HepG2 (cell line): ENCODE results near the gene DPEP3. TPM values are rescaled to one million over a fixed set of nuclear protein-coding genes. Genes with fewer than 3 reads are reported as not detected.

Experiments used
- ATAC-seq: fragments of 200-7000 bp; cut with Tn5 transposase; 3 replicates; pipeline ENCODE4 v1.9.1; 2020; ENCODE audit warnings: mild to moderate bottlenecking, moderate library complexity
- BruUV-seq: library from RNA; stranded (reverse); fragments of 400-500 nt; replicated peaks from 2 replicates; lab custom pipeline; 2021; lab: Mats Ljungman, UMichigan
- CTCF ChIA-PET: fragments of 300-600 bp; formaldehyde crosslinking; extraction: SDS; loops from one replicate; lab custom pipeline; 2021; ENCODE audit warnings: low total read pairs, inconsistent platforms, low intra/inter-chr PET ratio; lab: Yijun Ruan, JAX
- POLR2A ChIA-PET: fragments of 350-600 bp; sonication (Branson Sonifier 250); formaldehyde crosslinking; loops from one replicate; lab custom pipeline; 2020; ENCODE audit warnings: antibody characterized with exemption, inconsistent platforms; lab: Yijun Ruan, JAX
- DNase-seq: peaks from one replicate; pipeline ENCODE4 v3.0.0-alpha.2; 2015; ENCODE audit warnings: low spot score
- FAIRE-seq: peaks from 3 replicates; lab custom pipeline; 2011; peaks lifted over from hg19 to GRCh38; lab: Jason Lieb, UNC
- H2AFZ ChIP-seq: one replicate; pipeline ENCODE4 v1.6.1; 2011; ENCODE audit warnings: low read length, inconsistent platforms
- H3K27ac ChIP-seq: fragments of 300-600 bp; 3 replicates; pipeline ENCODE4 v1.8.0; 2011; ENCODE audit warnings: mixed run types, mild to moderate bottlenecking, mixed read lengths, low read length, inconsistent platforms; ENCODE audit not compliant: insufficient read depth; ENCODE audit errors: extremely low read length
- H3K27me3 ChIP-seq, 2 experiments: fragments of 200-600 bp in 1 of 2; 2 replicates in 1 of 2; 3 replicates in 1 of 2; pipeline versions ENCODE4 v1.6.0 to v1.8.0; 2011; ENCODE audit warnings: low read length in 2 of 2, mild to moderate bottlenecking in 2 of 2, moderate library complexity in 2 of 2, inconsistent platforms in 1 of 2; ENCODE audit not compliant: insufficient read depth in 2 of 2, control insufficient read depth in 1 of 2
- H3K36me3 ChIP-seq, 2 experiments: fragments of 200-600 bp in 1 of 2; replicated peaks in 1 of 2; 2 replicates in 1 of 2; 3 replicates in 1 of 2; pipeline versions ENCODE4 v1.5.1 to v1.8.0; 2011; ENCODE audit warnings: low read length in 2 of 2, inconsistent platforms in 1 of 2; ENCODE audit not compliant: insufficient read depth in 2 of 2, control insufficient read depth in 1 of 2
- H3K4me1 ChIP-seq: 2 replicates; pipeline ENCODE4 v1.5.1; 2012; ENCODE audit warnings: low read length, inconsistent platforms; ENCODE audit not compliant: insufficient read depth
- H3K4me2 ChIP-seq: 2 replicates; pipeline ENCODE4 v1.6.0; 2011; ENCODE audit warnings: low read depth, low read length, inconsistent platforms
- H3K4me3 ChIP-seq, 3 experiments: fragments of 200-600 bp in 1 of 3; sonication (generic), shearing (Covaris generic) in 1 of 3; replicated peaks in 1 of 3; 2 replicates each; pipeline ENCODE4 v1.5.1; 2011 to 2016; ENCODE audit warnings: low read length in 3 of 3, inconsistent platforms in 2 of 3, low read depth in 2 of 3, mild to moderate bottlenecking in 2 of 3, control low read depth in 1 of 3, mixed read lengths in 1 of 3; ENCODE audit not compliant: insufficient read depth in 1 of 3
- H3K79me2 ChIP-seq: one replicate; pipeline ENCODE4 v1.6.1; 2011; ENCODE audit warnings: low read length, inconsistent platforms; ENCODE audit not compliant: insufficient read depth
- H3K9ac ChIP-seq: 2 replicates; pipeline ENCODE4 v1.6.0; 2011; ENCODE audit warnings: mild to moderate bottlenecking, low read depth, low read length, inconsistent platforms; ENCODE audit not compliant: insufficient read depth
- H3K9me3 ChIP-seq: 2 replicates; pipeline ENCODE4 v1.5.1; 2012; ENCODE audit warnings: mild to moderate bottlenecking, low read length
- H4K20me1 ChIP-seq: 2 replicates; pipeline ENCODE4 v1.6.0; 2011; ENCODE audit warnings: inconsistent platforms, mild to moderate bottlenecking, low read length, moderate library complexity; ENCODE audit not compliant: insufficient read depth
- CHCHD3 ChIP-seq: sonication (generic); formaldehyde crosslinking; IDR thresholded peaks from 2 replicates; pipeline ENCODE4 v1.8.0; 2022; ENCODE audit warnings: mild to moderate bottlenecking, missing genetic modification reagents, moderate library complexity
- KDM2A ChIP-seq: sonication (generic); formaldehyde crosslinking; IDR thresholded peaks from 2 replicates; pipeline ENCODE4 v1.4.0; 2020; ENCODE audit warnings: low read depth, missing genetic modification reagents, borderline replicate concordance
- NR2F6 ChIP-seq, 2 experiments: IDR thresholded peaks; 2 replicates each; pipeline ENCODE4 v1.6.1; 2016; ENCODE audit warnings: antibody characterized with exemption in 1 of 2, mild to moderate bottlenecking in 1 of 2
- PPARG ChIP-seq: conservative IDR thresholded peaks from 2 replicates; pipeline ENCODE4 v1.6.1; 2016; ENCODE audit warnings: missing biosample characterization, missing genetic modification reagents
- RFX3 ChIP-seq: IDR thresholded peaks from 2 replicates; pipeline ENCODE4 v1.6.1; 2016; ENCODE audit warnings: missing biosample characterization, missing genetic modification reagents
- U2AF2 ChIP-seq: fragments of 200-400 bp; formaldehyde crosslinking; IDR thresholded peaks from 2 replicates; pipeline ENCODE4 v1.6.1; 2017; ENCODE audit warnings: low read depth, mild to moderate bottlenecking, low read length
- ZMAT3 ChIP-seq: sonication (generic); formaldehyde crosslinking; conservative IDR thresholded peaks from 2 replicates; pipeline ENCODE4 v1.7.0; 2021; ENCODE audit warnings: missing genetic modification reagents
- ZNF354B ChIP-seq: sonication (generic); formaldehyde crosslinking; IDR thresholded peaks from 2 replicates; pipeline ENCODE4 v1.8.0; 2022; ENCODE audit warnings: mild to moderate bottlenecking, missing genetic modification reagents
- ZNF510 ChIP-seq: sonication (generic); formaldehyde crosslinking; IDR thresholded peaks from 2 replicates; pipeline ENCODE4 v1.4.0; 2020; ENCODE audit warnings: low read depth, mild to moderate bottlenecking, missing genetic modification reagents
- WGBS: methylation state at CpG from one replicate; pipeline ENCODE4 v1.1.6; 2017; ENCODE audit warnings: low lambda C conversion rate; 5-methylcytosine and 5-hydroxymethylcytosine counted together
- in situ Hi-C: cut with HindIII; loops from 2 replicates; pipeline ENCODE4 v1.10.0; 2017; ENCODE audit warnings: low pct_unique_long_range_greater_than_20kb; ENCODE audit not compliant: extremely low pct_ligation_motif_present
- intact Hi-C: fragments of 100-400 bp; cut with micrococcal nuclease; formaldehyde crosslinking; loops from one replicate; pipeline ENCODE4 v1.10.0; 2022; ENCODE audit not compliant: unreplicated experiment
- polyA plus RNA-seq, 8 experiments: library from polyadenylated mRNA; depleted of rRNA in 3 of 8; stranded (reverse) in 7 of 8; unstranded in 1 of 8; fragments of >200 nt; fragmentation: Illumina TruSeq in 4 of 8; extraction: Trizol in 4 of 8; gene quantifications; 2 replicates each; pipeline versions ENCODE4 v1.2.1 to v1.2.3, GENCODE V29; 2011 to 2016; ENCODE audit warnings: low read depth in 4 of 8, missing spikeins in 1 of 8, mixed read lengths in 1 of 8; ENCODE audit not compliant: insufficient read depth in 1 of 8
- total RNA-seq, 5 experiments: library from RNA; depleted of rRNA; stranded (reverse); fragments of >200 nt; fragmentation: Illumina TruSeq; extraction: Trizol; gene quantifications; 2 replicates each; pipeline ENCODE4 v1.2.3, GENCODE V29; 2016; ENCODE audit warnings: low read depth in 1 of 5
- TF ChIP-seq, protein P1 (sequence below): IDR thresholded peaks from 2 replicates; pipeline ENCODE4 v1.6.1; 2018; ENCODE audit warnings: missing genetic modification reagents, mild to moderate bottlenecking, missing compliant biosample characterization
- TF ChIP-seq, protein P2 (sequence below): sonication (generic); formaldehyde crosslinking; IDR thresholded peaks from 2 replicates; pipeline ENCODE4 v1.8.0; 2022; ENCODE audit warnings: mild to moderate bottlenecking, missing genetic modification reagents; ENCODE audit not compliant: insufficient replicate concordance
- TF ChIP-seq, protein P3 (sequence below): sonication (generic); formaldehyde crosslinking; IDR thresholded peaks from 2 replicates; pipeline ENCODE4 v1.4.0; 2020; ENCODE audit warnings: missing genetic modification reagents; ENCODE audit errors: not compliant biosample characterization
- TF ChIP-seq, protein P4 (sequence below): sonication (generic); formaldehyde crosslinking; IDR thresholded peaks from 2 replicates; pipeline ENCODE4 v1.4.0; 2020; ENCODE audit warnings: mild to moderate bottlenecking, missing genetic modification reagents
- TF ChIP-seq, protein P5 (sequence below): sonication (generic); formaldehyde crosslinking; IDR thresholded peaks from 2 replicates; pipeline ENCODE4 v1.4.0; 2020; ENCODE audit warnings: missing genetic modification reagents, borderline replicate concordance

Gene DPEP3
- total and polyA plus RNA-seq, 2 of the 13 experiments (the other 11 are each of a cell fraction or from before 2014, with no cell fraction given), result not detected

DNA sequence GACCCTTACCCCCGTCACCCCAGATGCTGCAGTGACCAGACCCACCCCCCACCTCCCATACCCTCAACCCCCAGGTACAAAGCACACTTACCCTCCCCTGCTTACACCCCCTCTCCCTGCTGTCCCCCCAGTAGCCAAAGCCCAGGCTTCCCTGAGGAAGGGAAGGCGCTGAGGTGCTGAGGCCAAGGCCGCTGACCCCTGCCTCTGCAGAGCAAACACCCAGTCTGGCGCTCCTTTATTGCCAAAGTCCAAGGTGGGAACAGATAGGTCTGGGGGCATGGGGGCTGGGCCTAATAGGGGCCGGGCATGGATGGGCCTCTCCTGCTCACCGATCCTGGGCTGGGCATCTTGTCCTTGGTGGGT, 37.1 kb downstream of the DPEP3 start:
- H3K79me2 ChIP-seq, result no peaks in the 10 kb centered on the region
- DNase-seq (peak; percentile 88), FAIRE-seq (peak; percentile 96), ATAC-seq (peak; percentile 64)
- peak overlapping the region; percentile 85 for H3K27ac ChIP-seq
- CTCF ChIA-PET, result interaction anchor here (1.3 kb wide), 1 partner anchor 98 kb away, joined by 5 read pairs; no protein-coding TSS in a partner anchor
- in situ Hi-C loops (loop anchor here (5.0 kb wide), 1 partner anchor 99 kb away; no protein-coding TSS in a partner anchor), intact Hi-C loops (loop anchor here (1.0 to 2.0 kb wide), 3 partner anchors 8 to 98 kb away; partner anchors contain the start of gene SLC12A4)
- H3K9ac ChIP-seq, result peak overlapping the region; percentile 61
- peak overlapping the region; percentile 72 for H3K4me2 ChIP-seq
- no peaks in the 10 kb centered on the region for H3K9me3 ChIP-seq
- no peak overlapping the region for H2AFZ ChIP-seq
- peak overlapping the region; percentile 35 to 65 (median 55); a peak in 5 of 6 replicates for H3K4me3 ChIP-seq
- peaks cover 52% of the 10 kb centered on the region for H3K4me1 ChIP-seq
- peaks cover 31 to 47% of the 10 kb centered on the region in 2 experiments for H3K36me3 ChIP-seq
- H4K20me1 ChIP-seq, result peaks cover 17% of the 10 kb centered on the region; the same call in 1 of the 2 replicates
- no TSS peak for BruUV-seq
- 0% methylated on average over 6 of the region's 6 CpGs for WGBS
- POLR2A ChIA-PET, result interaction anchor here (0.8 to 13.6 kb wide), 21 partner anchors 8 to 321 kb away, joined by 3 to 226 read pairs (median 7); partner anchors contain the start of genes ACD, CTRL, DDX28 and DPEP2
- H3K27me3 ChIP-seq, result no peaks in the 10 kb centered on the region
- TF ChIP-seq ZNF510 (CRISPR knock-in tag) (no peak), CHCHD3 (CRISPR knock-in tag) (no peak), ZMAT3 (0 out of 2 replicates have a peak, but pooled peaks have one; percentile 2), ZNF354B (no peak), PPARG (CRISPR knock-in tag) (no peak), KDM2A (no peak), NR2F6 (IDR thresholded peaks at IDR 0.05) (peak; percentile 98), NR2F6 (CRISPR knock-in tag; IDR thresholded peaks at IDR 0.05) (peak; percentile 98), U2AF2 (no peak), RFX3 (no peak)
- TF ChIP-seq, protein P1, sequence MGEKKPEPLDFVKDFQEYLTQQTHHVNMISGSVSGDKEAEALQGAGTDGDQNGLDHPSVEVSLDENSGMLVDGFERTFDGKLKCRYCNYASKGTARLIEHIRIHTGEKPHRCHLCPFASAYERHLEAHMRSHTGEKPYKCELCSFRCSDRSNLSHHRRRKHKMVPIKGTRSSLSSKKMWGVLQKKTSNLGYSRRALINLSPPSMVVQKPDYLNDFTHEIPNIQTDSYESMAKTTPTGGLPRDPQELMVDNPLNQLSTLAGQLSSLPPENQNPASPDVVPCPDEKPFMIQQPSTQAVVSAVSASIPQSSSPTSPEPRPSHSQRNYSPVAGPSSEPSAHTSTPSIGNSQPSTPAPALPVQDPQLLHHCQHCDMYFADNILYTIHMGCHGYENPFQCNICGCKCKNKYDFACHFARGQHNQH, result 0 out of 2 replicates have a peak, but pooled peaks have one; percentile 6
- TF ChIP-seq, protein P2, sequence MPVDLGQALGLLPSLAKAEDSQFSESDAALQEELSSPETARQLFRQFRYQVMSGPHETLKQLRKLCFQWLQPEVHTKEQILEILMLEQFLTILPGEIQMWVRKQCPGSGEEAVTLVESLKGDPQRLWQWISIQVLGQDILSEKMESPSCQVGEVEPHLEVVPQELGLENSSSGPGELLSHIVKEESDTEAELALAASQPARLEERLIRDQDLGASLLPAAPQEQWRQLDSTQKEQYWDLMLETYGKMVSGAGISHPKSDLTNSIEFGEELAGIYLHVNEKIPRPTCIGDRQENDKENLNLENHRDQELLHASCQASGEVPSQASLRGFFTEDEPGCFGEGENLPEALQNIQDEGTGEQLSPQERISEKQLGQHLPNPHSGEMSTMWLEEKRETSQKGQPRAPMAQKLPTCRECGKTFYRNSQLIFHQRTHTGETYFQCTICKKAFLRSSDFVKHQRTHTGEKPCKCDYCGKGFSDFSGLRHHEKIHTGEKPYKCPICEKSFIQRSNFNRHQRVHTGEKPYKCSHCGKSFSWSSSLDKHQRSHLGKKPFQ (CRISPR knock-in tag), result peak; percentile 95
- TF ChIP-seq, protein P3, sequence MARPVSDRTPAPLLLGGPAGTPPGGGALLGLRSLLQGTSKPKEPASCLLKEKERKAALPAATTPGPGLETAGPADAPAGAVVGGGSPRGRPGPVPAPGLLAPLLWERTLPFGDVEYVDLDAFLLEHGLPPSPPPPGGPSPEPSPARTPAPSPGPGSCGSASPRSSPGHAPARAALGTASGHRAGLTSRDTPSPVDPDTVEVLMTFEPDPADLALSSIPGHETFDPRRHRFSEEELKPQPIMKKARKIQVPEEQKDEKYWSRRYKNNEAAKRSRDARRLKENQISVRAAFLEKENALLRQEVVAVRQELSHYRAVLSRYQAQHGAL, result no peak
- TF ChIP-seq, protein P4, sequence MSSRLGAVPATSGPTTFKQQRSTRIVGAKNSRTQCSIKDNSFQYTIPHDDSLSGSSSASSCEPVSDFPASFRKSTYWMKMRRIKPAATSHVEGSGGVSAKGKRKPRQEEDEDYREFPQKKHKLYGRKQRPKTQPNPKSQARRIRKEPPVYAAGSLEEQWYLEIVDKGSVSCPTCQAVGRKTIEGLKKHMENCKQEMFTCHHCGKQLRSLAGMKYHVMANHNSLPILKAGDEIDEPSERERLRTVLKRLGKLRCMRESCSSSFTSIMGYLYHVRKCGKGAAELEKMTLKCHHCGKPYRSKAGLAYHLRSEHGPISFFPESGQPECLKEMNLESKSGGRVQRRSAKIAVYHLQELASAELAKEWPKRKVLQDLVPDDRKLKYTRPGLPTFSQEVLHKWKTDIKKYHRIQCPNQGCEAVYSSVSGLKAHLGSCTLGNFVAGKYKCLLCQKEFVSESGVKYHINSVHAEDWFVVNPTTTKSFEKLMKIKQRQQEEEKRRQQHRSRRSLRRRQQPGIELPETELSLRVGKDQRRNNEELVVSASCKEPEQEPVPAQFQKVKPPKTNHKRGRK (CRISPR knock-in tag), result no peak
- TF ChIP-seq, protein P5, sequence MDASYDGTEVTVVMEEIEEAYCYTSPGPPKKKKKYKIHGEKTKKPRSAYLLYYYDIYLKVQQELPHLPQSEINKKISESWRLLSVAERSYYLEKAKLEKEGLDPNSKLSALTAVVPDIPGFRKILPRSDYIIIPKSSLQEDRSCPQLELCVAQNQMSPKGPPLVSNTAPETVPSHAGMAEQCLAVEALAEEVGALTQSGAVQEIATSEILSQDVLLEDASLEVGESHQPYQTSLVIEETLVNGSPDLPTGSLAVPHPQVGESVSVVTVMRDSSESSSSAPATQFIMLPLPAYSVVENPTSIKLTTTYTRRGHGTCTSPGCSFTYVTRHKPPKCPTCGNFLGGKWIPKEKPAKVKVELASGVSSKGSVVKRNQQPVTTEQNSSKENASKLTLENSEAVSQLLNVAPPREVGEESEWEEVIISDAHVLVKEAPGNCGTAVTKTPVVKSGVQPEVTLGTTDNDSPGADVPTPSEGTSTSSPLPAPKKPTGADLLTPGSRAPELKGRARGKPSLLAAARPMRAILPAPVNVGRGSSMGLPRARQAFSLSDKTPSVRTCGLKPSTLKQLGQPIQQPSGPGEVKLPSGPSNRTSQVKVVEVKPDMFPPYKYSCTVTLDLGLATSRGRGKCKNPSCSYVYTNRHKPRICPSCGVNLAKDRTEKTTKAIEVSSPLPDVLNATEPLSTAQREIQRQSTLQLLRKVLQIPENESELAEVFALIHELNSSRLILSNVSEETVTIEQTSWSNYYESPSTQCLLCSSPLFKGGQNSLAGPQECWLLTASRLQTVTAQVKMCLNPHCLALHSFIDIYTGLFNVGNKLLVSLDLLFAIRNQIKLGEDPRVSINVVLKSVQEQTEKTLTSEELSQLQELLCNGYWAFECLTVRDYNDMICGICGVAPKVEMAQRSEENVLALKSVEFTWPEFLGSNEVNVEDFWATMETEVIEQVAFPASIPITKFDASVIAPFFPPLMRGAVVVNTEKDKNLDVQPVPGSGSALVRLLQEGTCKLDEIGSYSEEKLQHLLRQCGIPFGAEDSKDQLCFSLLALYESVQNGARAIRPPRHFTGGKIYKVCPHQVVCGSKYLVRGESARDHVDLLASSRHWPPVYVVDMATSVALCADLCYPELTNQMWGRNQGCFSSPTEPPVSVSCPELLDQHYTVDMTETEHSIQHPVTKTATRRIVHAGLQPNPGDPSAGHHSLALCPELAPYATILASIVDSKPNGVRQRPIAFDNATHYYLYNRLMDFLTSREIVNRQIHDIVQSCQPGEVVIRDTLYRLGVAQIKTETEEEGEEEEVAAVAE, result no peak
